Kasumi-1 (cell line): ENCODE data around the gene C1GALT1C1.

Source experiments
- DNase-seq, 2 experiments: peaks; one replicate each; lab custom pipeline; 2025; lab: John Stamatoyannopoulos, UW

The C1GALT1C1 gene

DNA sequence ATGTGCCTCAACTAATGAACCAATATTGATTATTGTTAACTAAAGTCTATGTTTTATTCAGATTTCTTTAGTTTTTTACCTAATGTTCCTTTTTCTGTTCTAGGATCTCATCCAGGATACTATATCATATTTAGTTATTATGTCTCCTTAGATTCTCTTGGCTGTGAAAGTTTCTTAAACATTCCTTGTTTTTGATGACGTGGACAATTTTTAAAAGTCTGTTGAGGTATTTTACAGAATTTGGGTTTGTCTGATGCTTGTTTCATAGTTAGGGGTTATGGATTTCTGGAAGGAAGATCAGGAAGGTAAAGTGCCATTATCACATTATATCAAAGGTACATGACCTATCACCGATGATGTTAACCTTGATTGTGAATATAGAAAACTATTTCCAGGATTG, 44.2 kb downstream of the C1GALT1C1 start:
- DNase-seq: no peak
